ENCODE results near the gene VWF. TPM values are rescaled to one million over a fixed set of nuclear protein-coding genes. Genes with fewer than 3 reads are reported as not detected.
"Not testable (repeated sequence)": the region's sequence is repeated elsewhere in the genome, so short reads cannot be mapped to it uniquely, and the experiment has no call there.

VWF gene
- total RNA-seq, 1 experiment from 2014 or later = 0.03 TPM

- not testable (repeated sequence) for H3K4me3 ChIP-seq, H3K27me3 ChIP-seq, H3K36me3 ChIP-seq, H3K9me3 ChIP-seq, DNase-seq
Measured at GRCh38 chr12:6019256-6019655, 105.2 kb downstream of the VWF start.

GRCh38 chr12:6018265-6018664, 106.2 kb downstream of the VWF start:
- Histone ChIP-seq H3K9me3 (no peaks in the 10 kb centered on the region), H3K36me3 (no peaks in the 10 kb centered on the region), H3K27me3 (no peaks in the 10 kb centered on the region), H3K4me3 (no peak overlapping the region)
- no peak for DNase-seq

GRCh38 chr12:6016756-6017155, 107.7 kb downstream of the VWF start:
- H3K9me3 ChIP-seq = no peaks in the 10 kb centered on the region
- no peak overlapping the region for H3K4me3 ChIP-seq
- DNase-seq = no peak
- H3K36me3 ChIP-seq = no peaks in the 10 kb centered on the region
- H3K27me3 ChIP-seq = no peaks in the 10 kb centered on the region

- not testable (repeated sequence) for H3K36me3 ChIP-seq, H3K27me3 ChIP-seq, H3K4me3 ChIP-seq, DNase-seq, H3K9me3 ChIP-seq
Measured at GRCh38 chr12:6016004-6016403, 108.5 kb downstream of the VWF start.

GRCh38 chr12:6015271-6015670, 109.2 kb downstream of the VWF start:
- H3K36me3 ChIP-seq, H3K27me3 ChIP-seq: not testable (repeated sequence)

GRCh38 chr12:6010631-6011350, 113.7 kb downstream of the VWF start:
- DNase-seq, H3K4me3 ChIP-seq, H3K9me3 ChIP-seq, H3K36me3 ChIP-seq: not testable (repeated sequence)
- H3K27me3 ChIP-seq = peaks cover 25% of the 10 kb centered on the region

More at GRCh38 chr12:6015271-6015670, 109.2 kb downstream of the VWF start:
- H3K9me3 ChIP-seq, H3K4me3 ChIP-seq, DNase-seq: not testable (repeated sequence)

- no peaks in the 10 kb centered on the region for H3K9me3 ChIP-seq
- peaks cover 13% of the 10 kb centered on the region for H3K27me3 ChIP-seq
- no peaks in the 10 kb centered on the region for H3K36me3 ChIP-seq
- H3K4me3 ChIP-seq = no peak overlapping the region
- no peak for DNase-seq
Measured at GRCh38 chr12:5997260-5997659, 127.2 kb downstream of the VWF start.

GRCh38 chr12:5996459-5996858, 128.0 kb downstream of the VWF start:
- Histone ChIP-seq H3K9me3 (no peaks in the 10 kb centered on the region), H3K27me3 (peaks cover 10% of the 10 kb centered on the region), H3K36me3 (no peaks in the 10 kb centered on the region), H3K4me3 (no peak overlapping the region)
- DNase-seq = no peak

- DNase-seq = no peak
- Histone ChIP-seq H3K4me3 (no peak overlapping the region), H3K36me3 (no peaks in the 10 kb centered on the region), H3K9me3 (no peaks in the 10 kb centered on the region), H3K27me3 (no peaks in the 10 kb centered on the region)
Measured at GRCh38 chr12:5989621-5990020, 134.8 kb downstream of the VWF start.

GRCh38 chr12:5988659-5989116, 135.8 kb downstream of the VWF start:
- Histone ChIP-seq H3K27me3 (no peaks in the 10 kb centered on the region), H3K36me3 (no peaks in the 10 kb centered on the region), H3K4me3 (no peak overlapping the region), H3K9me3 (no peaks in the 10 kb centered on the region)
- peak; percentile 73 for DNase-seq

- Histone ChIP-seq H3K4me3 (no peak overlapping the region), H3K9me3 (no peaks in the 10 kb centered on the region), H3K36me3 (no peaks in the 10 kb centered on the region), H3K27me3 (no peaks in the 10 kb centered on the region)
- no peak for DNase-seq
Measured at GRCh38 chr12:5988088-5988487, 136.4 kb downstream of the VWF start.

- no peaks in the 10 kb centered on the region for H3K9me3 ChIP-seq
- H3K4me3 ChIP-seq = no peak overlapping the region
- H3K36me3 ChIP-seq = no peaks in the 10 kb centered on the region
- no peak for DNase-seq
- H3K27me3 ChIP-seq = no peaks in the 10 kb centered on the region
Measured at GRCh38 chr12:5987573-5987972, 136.9 kb downstream of the VWF start.

- Histone ChIP-seq H3K4me3 (no peak overlapping the region), H3K36me3 (no peaks in the 10 kb centered on the region)
- no peak for DNase-seq
Measured at GRCh38 chr12:5985471-5985870, 139.0 kb downstream of the VWF start.

GRCh38 chr12:5984873-5985272, 139.6 kb downstream of the VWF start:
- H3K9me3 ChIP-seq = no peaks in the 10 kb centered on the region
- no peak overlapping the region for H3K4me3 ChIP-seq
- no peaks in the 10 kb centered on the region for H3K36me3 ChIP-seq
- DNase-seq = no peak
- no peaks in the 10 kb centered on the region for H3K27me3 ChIP-seq

More at GRCh38 chr12:5985471-5985870, 139.0 kb downstream of the VWF start:
- no peaks in the 10 kb centered on the region for H3K27me3 ChIP-seq
- H3K9me3 ChIP-seq = no peaks in the 10 kb centered on the region

GRCh38 chr12:5982106-5982505, 142.4 kb downstream of the VWF start:
- H3K4me3 ChIP-seq = no peak overlapping the region
- no peak for DNase-seq
- H3K27me3 ChIP-seq = no peaks in the 10 kb centered on the region
- no peaks in the 10 kb centered on the region for H3K36me3 ChIP-seq
- no peaks in the 10 kb centered on the region for H3K9me3 ChIP-seq

- Histone ChIP-seq H3K9me3 (no peaks in the 10 kb centered on the region), H3K27me3 (no peaks in the 10 kb centered on the region), H3K4me3 (no peak overlapping the region), H3K36me3 (no peaks in the 10 kb centered on the region)
- DNase-seq = no peak
Measured at GRCh38 chr12:5977556-5977955, 146.9 kb downstream of the VWF start.

- Histone ChIP-seq H3K9me3 (no peaks in the 10 kb centered on the region), H3K27me3 (no peaks in the 10 kb centered on the region), H3K4me3 (no peak overlapping the region), H3K36me3 (no peaks in the 10 kb centered on the region)
- DNase-seq = no peak
Measured at GRCh38 chr12:5976711-5977110, 147.8 kb downstream of the VWF start.

GRCh38 chr12:5976196-5976595, 148.3 kb downstream of the VWF start:
- no peaks in the 10 kb centered on the region for H3K27me3 ChIP-seq
- no peaks in the 10 kb centered on the region for H3K9me3 ChIP-seq
- H3K36me3 ChIP-seq = no peaks in the 10 kb centered on the region
- DNase-seq = no peak
- no peak overlapping the region for H3K4me3 ChIP-seq
